GM18858 (cell line): Measurements from ENCODE around the gene IL18BP.

Source experiments
- ATAC-seq: cut with Tn5 transposase; IDR thresholded peaks from one replicate; pipeline ENCODE4 v1.9.1; 2021; ENCODE audit not compliant: unreplicated experiment

IL18BP gene

DNA sequence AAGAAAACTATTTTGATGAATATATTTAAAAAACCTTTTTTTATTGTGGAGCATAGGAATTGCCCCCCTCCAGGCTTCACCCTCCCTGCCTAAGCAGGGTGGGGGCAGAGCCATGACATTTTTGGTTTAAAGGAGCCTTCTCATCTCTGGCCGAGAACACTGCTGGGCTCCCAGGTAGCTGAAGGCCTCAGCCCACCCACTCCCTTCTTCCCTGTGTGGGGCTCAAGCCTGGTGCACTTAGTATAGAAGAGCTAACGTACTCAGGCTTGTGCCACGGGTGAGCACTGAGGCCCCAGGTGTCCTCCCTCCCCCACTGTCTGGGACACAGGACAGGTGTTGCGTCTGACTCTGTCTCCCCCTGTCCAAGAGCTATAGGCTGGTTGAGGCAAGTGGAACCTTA lies 2.2 kb upstream of the IL18BP start:
- ATAC-seq, result no peak

DNA sequence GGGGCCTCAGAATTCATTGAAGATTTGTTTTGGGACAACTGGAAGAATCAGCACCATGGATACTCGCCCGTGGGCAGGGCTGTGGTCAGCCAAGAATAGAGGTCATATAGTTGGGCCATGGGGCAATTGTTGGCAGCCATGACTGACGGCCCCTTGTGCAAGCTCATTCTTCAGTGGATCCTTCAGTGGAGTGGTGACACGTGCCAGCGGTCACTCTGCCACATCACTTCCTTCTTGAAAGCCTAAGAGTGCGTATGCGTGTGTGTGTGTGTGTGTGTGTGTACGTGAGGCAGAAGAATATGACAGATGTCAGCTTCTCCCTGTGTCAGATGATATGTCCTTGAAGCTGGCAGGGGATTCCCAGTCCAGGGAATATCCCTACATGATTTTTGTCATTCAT lies 1.8 kb upstream of the IL18BP start:
- ATAC-seq, result no peak

DNA sequence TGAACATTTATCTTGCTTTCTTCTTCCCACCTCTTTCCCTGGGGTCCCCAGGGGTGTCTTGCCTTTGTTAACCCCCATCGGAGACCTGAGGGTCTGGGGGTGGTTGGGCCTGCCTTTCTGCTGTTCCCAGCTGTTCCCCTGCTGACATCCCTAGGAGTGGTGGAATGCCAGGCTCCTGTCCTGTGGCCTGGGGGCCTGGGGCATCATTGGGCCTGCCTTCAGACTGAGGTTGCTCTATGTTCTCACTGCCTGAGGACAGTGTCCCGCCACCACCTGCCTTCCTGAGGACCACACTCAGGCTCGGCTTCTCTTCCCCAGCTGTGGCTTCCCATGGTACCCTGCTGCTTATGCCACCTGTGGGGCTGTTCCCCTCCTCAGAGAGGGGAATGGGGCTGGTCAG lies 1.1 kb upstream of the IL18BP start:
- ATAC-seq, result no peak

DNA sequence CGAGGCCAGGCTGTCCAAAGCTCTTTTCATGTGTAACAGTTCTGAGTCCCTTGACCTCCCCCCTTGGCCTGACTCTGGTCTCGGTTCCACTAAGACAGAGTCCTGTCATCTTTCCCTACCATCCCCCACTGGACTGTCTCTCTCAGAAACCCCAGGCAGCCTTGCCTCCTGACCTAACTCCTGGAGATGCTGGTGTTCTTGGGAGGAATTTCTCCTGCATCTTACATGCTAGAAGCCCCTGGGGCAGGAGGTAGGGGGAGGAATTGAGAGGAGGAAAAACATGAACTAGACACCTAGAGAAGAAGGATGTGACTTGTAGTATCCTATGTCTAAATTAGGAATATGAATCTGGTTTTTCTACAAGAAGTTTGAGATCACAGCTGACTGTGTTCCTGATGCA lies 648 bp upstream of the IL18BP start:
- ATAC-seq, result no peak

DNA sequence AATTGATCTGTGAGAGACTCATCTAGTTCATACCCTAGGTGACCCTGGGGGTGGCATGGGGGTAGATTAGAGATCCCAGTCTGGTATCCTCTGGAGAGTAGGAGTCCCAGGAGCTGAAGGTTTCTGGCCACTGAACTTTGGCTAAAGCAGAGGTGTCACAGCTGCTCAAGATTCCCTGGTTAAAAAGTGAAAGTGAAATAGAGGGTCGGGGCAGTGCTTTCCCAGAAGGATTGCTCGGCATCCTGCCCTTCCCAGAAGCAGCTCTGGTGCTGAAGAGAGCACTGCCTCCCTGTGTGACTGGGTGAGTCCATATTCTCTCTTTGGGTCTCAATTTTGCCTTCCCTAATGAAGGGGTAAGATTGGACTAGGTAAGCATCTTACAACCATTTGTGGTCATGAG lies 653 bp downstream of the IL18BP start:
- ATAC-seq, result no peak

DNA sequence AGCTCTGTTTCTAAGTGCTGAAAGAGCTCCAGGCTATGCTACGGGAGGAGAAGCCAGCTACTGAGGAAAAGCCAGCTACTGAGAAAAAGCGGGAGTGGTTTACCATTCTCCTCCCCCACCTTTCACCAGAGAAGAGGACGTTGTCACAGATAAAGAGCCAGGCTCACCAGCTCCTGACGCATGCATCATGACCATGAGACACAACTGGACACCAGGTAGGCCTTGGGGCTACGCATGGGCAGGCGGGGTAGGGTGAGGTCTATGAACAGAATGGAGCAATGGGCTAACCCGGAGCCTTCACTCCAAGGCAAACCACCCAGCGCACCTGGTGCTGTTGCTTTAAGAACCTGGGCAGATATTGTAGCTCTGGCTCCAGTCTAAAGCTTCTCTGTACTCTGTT lies 1.1 kb downstream of the IL18BP start:
- no peak for ATAC-seq

DNA sequence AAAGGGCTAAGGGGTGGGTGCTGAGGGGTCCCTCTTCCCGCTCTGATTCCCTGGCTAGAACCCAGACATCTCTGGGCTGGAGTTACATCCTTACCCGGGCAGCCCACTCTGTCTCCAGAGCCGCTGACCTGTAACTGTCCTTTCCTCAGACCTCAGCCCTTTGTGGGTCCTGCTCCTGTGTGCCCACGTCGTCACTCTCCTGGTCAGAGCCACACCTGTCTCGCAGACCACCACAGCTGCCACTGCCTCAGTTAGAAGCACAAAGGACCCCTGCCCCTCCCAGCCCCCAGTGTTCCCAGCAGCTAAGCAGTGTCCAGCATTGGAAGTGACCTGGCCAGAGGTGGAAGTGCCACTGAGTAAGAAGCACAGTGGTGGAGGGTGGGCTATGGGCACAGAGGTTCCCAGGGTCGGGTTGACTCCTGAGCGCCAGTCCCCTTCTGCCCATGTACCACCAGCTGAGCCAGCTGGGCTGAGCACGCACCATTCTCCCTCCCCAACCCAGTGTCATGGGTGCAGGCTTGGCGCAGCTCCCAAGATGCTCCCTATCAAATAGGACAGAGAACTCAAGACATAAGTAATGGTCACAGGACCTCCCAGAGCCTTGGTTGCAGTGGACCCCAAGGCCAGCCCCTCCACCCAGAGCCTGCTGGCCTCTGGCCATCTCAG lies 1.6 kb downstream of the IL18BP start:
- no peak for ATAC-seq

DNA sequence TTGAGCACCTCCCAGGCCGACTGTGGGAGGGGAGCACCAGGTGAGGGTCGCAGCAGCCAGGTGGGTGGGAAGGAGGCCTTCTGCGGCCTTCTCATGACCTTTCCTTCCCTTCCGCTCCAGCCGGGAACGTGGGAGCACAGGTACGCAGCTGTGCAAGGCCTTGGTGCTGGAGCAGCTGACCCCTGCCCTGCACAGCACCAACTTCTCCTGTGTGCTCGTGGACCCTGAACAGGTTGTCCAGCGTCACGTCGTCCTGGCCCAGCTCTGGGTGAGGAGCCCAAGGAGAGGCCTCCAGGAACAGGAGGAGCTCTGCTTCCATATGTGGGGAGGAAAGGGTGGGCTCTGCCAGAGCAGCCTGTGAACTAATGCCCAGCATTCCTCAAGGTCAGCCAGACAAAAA lies 2.6 kb downstream of the IL18BP start:
- ATAC-seq, result no peak

DNA sequence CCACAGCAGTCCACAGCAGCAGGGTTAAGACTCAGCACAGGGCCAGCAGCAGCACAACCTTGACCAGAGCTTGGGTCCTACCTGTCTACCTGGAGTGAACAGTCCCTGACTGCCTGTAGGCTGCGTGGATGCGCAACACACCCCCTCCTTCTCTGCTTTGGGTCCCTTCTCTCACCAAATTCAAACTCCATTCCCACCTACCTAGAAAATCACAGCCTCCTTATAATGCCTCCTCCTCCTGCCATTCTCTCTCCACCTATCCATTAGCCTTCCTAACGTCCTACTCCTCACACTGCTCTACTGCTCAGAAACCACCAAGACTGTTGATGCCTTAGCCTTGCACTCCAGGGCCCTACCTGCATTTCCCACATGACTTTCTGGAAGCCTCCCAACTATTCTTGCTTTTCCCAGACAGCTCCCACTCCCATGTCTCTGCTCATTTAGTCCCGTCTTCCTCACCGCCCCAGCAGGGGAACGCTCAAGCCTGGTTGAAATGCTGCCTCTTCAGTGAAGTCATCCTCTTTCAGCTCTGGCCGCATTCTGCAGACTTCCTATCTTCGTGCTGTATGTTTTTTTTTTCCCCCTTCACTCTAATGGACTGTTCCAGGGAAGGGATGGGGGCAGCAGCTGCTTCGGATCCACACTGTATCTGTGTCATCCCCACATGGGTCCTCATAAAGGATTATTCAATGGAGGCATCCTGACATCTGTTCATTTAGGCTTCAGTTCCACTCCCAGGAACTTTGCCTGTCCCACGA lies 3.3 kb downstream of the IL18BP start:
- no peak for ATAC-seq

DNA sequence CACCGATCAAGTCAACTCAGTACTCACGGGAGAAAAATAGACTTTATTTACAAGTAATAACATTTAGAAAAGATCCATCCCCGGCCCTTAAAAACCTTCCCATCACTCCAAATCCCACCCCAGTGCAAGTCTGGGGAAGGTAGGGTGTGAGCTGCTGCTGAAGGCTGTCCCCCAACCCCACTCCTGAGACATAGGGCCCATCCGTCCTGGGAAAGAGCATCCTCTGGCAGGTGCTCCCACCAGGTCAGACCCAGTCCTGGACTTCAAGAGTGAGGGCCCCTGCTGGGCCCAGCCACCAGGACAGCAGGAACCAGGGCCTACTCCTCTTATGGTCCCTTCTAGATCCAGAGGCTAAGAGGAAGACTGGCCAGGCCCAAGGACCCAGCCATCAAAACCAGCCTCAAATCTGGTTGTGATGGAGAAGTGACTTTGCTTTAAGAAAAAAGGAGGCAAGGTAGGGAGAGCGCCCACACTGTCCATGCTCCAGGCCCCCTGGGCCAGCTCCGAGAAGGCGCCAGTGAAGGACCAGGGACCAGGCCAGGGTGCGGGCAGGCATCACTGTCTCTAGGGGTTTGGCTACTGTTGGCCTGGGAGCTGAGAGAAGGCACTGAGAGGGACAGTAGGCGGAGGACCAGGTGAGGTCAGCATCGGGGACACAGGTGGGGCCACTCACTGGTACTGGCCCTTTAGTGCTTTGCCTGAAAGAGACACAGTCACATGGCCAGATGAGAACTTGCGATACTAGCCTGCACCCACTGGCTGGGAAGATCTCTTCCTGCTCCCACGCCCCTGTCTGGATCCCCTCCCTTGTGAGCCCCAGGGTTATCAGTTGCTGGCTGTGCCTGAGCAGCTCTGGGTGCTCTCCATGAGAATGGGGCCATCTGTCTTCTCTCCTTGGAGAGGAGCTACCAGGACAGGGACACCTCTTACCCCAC lies 4.4 kb downstream of the IL18BP start:
- no peak for ATAC-seq

DNA sequence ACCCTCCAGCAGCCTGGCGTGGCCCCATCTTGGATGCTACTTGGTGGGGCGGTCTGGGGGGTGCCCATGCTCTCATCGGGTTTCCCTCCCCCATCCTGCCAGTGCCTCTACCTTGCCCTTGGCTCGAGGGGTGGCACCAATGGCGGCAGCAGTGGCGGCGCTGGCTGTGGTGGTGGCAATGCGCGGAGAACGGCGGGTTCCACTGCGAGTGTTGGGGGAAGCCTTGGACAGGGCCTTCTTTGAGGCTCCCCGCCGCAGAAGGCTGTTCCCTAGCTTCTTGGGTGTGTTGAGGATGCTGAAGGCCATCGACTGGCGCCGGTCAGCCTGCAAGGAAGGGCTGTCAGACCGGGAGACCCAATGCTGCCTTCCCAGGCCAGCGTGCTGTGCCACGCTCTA lies 5.1 kb downstream of the IL18BP start:
- no peak for ATAC-seq

DNA sequence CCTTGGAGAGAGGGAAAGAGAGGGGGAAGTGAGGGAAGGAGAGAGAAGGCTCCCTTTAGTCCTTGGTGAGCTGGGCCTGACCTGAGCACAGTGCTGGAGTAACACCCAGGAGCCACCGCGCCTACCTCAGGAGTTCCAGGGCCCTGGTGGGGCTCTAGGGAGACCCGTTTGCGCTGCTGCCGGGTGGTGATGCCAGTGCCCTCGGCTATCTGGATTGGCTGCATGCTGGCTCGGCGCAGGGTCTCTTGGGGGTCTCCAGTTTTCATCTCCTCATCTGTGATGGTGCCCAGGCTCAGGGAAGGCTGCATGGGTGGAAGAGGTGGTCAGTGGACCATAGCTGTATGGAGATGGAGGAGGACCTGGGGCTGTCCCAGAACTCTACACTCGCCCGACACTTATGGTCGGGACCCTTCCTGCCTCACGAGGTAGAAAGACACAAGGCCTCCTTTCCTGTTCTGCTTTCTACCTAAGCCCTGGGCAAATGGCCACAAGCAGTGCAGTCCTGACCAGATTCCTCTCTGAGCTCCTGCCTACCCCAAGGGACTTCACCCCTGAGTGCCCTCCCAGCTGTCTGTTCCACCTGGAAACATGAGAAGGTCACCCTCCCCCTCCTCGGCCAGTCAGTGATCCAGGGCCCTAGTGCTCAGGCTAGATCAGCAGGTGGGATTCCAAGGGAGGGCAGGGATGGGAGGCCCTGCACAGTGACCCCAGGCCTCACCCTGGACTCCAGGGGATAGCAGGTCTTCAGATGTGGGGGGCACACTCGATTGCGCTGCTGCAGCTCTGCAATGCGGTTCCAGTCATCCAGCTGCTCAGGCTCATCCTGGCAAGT lies 6.0 kb downstream of the IL18BP start:
- no peak for ATAC-seq

DNA sequence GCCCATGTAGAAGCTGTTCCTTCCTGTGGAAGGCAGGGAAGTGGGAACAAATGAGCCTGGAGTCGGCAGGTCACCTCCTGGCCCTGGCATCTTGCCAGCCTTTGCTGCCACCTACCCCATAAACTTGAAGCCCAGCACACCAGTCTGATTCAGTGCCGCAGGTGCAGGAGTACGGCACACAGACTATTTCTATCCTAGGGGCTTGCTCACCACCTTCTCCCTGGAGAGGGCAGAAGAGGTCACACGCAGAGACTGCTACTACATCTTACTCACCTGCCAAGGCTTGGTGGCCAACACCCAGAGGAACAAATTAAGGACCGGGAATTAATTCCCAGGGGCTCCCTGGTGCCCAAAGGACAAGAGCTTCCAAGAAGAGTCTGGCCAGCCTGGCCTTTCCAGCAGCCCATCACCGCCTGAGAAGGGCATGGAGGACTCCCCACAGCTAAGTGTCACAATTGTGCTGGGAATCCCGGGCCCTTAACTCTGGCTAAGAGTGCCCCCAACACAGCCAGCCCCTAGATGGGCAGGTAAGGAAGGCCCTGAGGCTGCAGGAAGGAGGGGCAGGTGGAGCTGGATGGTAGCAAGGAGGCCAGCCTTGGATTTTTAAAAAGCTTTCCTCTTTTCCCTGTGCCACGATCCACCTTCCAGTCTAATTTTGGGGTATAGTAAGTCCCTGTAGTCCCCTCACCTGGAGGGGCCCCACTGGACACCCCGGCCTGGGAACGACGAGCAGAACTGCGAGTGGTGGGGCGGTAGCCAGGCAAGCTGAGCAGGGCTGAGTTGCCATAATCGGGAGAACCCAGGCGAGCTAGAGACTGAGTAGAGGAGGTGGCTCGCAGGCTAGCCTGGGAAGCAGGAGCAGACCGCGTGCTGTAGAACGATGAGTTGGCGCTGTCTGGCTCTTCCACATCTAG lies 6.9 kb downstream of the IL18BP start:
- ATAC-seq, result no peak

DNA sequence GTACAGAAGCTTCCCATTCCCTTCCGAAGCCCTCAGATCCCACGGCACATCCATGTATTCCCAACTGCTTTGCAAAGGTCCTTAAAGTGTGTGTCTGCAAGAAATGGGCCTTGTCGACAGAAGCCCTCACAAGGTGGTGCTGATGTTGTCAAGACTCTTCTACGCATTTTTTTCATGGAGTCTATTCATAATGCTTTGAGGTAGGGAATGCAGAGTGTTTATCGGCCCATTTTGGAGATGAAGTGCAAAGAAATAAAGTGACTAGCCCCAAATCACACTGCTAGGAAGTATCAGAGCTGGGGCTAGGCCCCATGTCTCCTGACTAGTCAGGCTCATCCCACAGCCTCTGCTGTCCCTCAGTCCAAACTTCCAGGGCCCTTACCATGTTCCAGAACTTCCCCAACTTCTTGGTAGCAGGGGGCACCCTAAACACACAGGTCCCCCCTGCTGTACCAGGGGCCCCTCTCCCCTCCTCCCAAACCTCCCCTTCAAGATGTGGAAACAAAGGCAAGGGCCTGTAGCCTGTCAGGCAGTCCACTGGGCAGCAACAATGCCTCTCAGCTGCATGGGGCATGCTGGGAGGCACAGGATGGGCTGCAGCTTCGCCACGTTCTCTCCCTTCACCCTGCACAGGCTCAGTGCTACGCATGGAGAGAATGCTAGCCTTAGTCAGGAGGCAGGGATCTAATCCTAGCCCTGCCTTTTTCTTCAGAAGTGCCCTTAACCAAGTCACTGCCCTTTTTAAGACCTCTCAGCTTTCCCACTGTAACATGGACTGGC lies 7.8 kb downstream of the IL18BP start:
- no peak for ATAC-seq

DNA sequence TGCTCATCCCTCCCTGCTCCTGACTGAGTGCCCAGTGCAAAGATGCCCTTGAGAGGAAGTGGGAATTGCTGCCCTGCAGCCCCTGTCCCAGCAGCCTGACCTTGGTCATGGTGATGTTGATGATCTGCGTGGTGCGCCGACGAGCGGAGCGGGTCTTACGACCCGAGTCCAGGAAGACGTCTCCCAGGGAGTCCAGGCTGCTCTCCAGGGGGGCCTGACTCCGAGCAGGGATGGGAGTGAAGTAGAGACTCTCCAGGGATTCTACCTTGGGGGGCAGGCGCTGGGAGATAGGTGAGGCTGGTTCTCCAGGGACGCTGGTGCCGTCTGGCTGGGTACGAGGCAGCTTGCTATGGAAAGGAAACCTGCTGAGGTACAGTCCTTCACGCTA lies 8.4 kb downstream of the IL18BP start:
- ATAC-seq, result no peak

DNA sequence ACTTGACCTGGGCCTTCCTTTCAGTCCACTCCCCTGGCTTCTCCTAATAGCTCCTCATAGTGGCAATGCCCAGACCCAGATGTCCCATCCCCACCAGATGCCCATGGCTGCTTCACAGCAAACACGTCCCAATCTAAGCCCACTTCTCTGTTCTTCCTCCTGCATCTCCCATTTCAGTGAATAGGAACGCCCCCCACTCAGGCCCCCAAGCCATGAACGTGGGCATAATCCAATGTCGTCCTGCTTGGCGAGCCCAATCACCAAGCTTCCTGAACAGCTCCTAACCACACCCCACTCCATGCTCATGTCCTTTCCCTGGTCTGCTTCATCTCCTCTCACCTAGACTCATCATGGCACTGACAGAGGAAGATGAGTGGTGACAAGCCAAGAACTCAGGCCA lies 8.9 kb downstream of the IL18BP start:
- no peak for ATAC-seq

DNA sequence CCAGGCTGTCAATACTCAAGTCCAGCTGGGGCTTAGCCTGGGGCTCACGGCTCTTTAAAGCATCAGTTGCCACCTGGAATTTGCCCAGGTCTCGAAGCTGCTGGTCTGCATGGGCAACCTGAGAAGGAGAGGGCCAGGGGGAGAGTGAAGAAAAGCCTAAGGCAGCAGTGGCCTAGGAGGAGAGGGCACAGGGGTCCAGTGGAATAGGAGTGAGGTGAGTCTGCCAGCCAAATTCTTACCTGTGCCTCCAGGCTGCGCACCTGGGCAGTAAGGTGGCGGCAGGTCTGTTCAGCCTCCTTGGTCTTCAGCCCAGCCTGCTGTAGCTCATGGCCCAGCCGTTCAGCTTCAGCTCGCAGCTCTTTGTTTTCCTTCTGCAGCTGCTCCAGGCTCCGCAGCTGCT lies 10.0 kb downstream of the IL18BP start:
- ATAC-seq, result no peak

DNA sequence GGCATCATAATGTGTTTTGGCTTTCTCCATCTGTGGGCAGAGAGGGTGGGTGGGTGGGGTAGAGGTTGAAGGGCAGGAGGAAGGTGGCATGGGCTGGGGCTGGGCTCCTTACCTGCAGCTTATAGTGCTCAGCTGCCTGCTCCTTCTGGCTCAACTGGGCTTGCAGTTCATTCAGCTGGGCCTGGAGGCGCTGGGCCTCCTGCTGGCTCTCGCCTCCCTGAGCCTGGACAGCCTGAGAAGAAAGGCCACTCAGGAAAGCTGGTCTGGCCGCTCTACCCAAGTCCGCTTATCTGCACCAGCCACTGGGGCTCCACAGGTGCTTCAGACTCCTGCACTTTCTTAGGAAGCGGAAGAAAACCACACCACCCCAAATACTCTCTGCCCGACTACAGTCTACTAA lies 10.4 kb downstream of the IL18BP start:
- ATAC-seq, result no peak

DNA sequence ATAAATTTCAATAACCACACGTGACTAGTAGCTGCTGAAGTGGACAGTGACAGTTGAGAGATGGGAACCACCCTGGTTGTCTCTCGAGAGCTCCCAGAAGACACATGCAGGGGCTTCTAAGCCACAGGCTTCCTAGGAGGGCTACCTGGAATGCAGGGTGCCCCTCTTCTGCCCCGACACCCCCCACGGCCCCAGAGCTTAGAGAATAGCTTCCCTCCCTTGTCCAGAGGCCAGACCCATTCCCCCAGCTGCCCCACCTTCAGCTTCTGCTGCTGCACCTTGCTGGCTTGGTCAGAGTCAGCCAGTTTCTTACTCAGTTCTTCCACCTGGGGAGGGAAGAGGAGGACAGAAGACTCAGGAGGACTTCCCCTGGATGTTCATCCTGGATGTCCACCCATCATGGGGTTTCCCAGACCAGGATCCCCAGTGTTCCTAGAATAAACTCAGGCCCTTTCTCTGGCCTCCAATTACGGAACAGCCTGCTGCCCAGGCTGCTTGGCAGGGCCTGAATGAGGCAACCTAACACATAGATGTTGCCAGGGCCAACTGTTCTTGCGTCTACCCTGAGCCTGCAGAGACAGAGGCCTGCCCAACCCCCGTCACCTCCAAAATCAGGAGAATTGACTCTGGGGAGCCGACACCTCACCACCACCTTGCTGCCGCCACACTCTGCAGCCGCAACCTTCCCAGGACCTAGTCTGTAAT lies 12.0 kb downstream of the IL18BP start:
- no peak for ATAC-seq
